HEK293T (cell line): ENCODE measurements around the gene IQSEC1.

Experiments used
- ARNT ChIP-seq: fragments of 450-650 bp; IDR thresholded peaks from 2 replicates; pipeline ENCODE4 v1.6.1; 2017; ENCODE audit warnings: mild to moderate bottlenecking
- HDGF ChIP-seq: fragments of 450-650 bp; IDR thresholded peaks from 2 replicates; pipeline ENCODE4 v1.6.1; 2017; ENCODE audit warnings: antibody characterized with exemption, borderline replicate concordance

DNA sequence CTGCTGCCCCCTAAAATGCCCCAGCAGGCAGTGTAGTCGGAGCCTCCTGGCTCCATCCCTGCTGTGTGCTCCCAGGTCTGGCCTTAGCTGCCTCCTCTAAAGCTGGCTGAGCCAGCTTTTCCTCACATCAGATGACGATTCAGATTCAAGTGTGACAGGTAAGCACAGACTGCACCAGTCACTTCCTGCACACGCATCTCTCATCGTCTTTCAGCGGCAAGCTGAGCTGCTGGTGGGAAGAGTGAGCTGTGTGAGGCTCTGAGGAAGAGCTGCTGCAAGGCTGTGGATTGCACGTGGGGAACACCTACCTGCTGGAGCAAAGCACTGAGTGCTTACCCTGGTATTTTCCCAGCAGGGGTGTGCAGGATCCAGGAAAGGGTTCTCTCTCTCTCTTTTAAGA lies 143.4 kb downstream of the IQSEC1 start:
- no peak for TF ChIP-seq HDGF
- TF ChIP-seq ARNT, result no peak
